Raji (cell line): ENCODE results near the gene DGAT2L6.

Experiments
- POLR2A ChIP-seq: IDR thresholded peaks from 2 replicates; pipeline ENCODE4 v1.6.1; 2011; ENCODE audit warnings: low read depth, low read length, control low read depth; ENCODE audit not compliant: insufficient read depth

DGAT2L6 gene

DNA sequence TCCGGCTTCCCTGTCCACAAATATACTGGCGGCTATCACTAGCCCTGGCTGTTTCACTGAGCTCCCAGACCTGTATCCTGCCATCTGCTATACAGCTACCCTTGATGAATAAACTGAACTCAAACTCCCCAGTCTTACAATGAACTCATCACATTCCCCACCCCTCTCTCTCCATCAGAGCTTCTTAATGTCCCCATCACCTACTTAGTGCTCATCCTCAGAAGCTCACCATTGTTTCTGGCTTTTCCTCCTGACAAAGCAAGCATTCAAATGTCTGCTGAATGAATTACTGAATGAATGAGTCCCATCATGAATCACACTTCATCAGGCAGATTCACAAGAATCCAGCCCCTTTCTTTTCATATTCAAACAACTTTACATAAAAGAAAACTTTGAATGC lies 5.7 kb upstream of the DGAT2L6 start:
- TF ChIP-seq POLR2A, result no peak

DNA sequence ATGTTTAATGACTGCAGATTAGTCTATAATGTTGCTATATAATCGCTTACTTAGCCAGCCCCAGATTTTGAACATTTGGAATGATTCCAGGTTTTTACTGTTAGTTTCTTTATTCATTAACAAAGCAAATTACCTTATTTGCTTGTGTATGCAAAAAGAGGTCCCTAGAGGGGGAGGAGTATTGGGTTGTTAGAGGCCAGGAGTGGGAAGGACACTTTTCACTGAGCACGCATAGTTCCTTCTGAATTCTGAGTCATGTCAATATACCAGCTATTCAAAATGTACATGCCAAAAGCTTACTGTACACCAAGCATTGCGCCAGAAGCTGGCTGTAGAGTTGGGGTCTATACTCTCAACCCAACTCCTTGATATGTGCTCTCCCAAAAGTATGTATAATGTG lies 5.1 kb upstream of the DGAT2L6 start:
- no peak for TF ChIP-seq POLR2A

DNA sequence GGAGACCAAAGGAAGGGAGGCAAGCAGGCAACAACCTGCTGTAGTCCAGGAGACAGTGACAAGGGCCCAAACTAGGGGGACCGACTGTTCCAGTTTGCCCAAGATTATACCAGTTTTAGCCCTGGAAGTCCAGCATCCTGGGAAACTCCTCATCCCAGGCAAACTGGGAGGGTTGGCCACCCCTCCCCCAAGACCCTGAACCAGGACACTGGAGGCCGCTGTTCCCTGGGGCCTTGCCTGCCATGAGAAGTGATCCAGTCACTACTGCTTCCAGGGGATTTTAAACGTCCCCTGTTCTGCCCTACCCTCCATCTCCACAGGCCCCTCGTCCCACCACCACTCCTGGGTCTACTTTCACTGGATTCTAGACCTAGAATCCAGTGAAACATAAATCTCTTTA lies 4.3 kb upstream of the DGAT2L6 start:
- no peak for TF ChIP-seq POLR2A

DNA sequence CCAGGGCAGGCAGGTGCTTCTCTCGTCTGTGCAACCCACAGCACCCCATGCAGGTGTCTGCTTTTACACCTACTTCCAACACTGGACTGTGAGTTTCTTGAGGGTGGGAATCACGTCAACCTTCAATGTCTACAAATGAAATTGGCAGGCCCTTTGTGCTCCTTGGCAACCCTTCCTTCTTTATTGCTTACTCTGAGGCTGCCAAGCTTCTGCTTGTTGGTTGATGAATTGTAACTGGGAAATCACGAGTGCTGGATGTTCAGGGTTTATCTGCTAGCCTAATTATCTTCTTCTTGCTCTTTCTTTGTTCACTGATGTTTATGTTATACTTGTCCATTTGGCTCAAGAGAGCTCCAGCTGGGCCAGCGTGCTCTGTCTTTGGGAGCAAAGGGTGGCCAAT lies 2.5 kb upstream of the DGAT2L6 start:
- no peak for TF ChIP-seq POLR2A

DNA sequence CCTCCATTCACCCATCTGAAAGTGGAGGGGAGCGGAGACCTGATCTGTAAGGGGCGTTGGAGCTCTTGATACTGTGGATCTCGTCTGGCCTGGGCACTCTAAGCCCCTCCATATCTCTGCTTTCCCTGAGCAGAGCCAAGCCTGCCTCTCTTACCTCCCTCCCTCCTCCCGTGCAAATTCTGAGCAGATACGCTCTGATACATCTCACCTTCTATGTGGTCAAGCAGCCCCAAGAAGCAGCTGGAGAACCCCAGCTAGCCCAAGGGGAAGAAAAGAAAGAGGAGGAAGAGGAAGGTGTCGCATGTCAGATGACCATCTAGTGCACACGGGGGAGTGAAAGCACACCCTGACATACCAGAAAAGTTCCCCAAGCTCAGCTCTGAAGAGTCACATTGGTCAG lies 1.9 kb upstream of the DGAT2L6 start:
- TF ChIP-seq POLR2A, result no peak

DNA sequence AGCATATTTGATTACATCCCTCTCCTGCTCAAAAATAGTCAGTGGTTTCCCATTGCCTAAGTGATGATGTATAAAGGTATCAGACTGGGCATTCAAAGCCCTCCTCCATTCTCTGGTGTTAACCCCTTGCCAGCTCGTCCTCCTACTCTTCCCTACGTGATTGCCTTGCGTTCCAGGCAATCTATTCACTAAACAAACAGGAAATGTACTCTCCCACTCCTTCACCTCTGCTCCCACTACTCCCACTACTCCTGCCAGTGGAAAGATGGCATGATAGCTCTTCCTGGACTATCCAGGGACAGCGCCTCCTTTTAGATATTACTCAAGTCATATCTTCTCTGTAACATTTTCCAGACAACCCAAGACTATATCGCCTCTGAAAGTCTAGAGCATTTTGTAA lies 5.8 kb downstream of the DGAT2L6 start:
- TF ChIP-seq POLR2A, result no peak

DNA sequence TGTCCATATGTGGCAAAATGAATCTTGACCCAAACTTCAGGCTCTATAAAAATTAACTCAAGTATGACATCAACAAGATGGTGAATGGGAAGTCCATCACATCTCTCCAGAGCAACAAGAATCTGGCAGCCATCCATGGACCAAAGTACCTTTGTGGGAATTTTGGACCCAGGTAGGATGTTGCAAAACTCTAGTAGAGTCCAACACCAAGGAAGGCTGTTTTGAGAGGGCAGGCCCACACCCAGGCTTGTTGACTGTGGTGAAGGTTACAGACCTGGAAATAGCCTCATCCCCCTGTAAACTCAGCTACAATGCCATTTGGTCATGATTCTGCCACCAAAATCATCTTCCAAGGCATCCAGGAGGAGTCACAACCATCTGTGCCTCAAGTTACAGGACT lies 12.9 kb downstream of the DGAT2L6 start:
- no peak for TF ChIP-seq POLR2A

DNA sequence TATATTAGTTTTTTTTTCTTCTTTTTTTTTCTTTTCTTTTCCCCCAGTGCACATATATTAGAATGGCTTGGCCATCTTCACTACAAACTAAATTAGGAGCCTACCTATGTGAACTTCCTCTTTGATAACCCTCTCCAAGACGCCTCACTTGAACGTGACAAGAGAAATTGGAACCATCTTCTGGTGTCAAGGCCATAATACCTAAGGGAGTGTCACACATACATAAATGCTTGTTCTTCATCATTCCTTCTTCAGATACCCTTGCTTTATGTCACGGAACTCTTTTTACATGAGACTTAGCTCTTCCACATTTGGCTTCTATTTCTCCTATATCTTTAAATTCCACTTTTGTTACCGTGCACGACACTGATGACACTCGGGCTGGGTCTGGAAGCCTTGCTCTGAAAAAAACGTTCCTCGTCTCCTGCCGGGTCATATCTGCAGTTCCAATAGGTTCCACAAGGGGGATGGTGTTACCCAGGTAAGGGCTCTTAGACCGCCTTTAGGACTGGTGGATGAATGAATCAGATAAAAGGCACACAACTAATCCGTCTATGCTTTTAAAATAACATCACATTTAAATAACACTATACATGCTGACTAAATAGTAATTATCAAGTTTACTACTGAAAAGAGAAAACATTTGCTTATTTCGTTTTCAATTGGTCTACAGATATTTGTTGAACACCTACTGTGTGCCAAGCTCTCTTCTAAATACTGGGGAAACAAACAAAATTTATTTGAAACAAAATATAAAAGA lies 19.9 kb downstream of the DGAT2L6 start:
- TF ChIP-seq POLR2A, result no peak

DNA sequence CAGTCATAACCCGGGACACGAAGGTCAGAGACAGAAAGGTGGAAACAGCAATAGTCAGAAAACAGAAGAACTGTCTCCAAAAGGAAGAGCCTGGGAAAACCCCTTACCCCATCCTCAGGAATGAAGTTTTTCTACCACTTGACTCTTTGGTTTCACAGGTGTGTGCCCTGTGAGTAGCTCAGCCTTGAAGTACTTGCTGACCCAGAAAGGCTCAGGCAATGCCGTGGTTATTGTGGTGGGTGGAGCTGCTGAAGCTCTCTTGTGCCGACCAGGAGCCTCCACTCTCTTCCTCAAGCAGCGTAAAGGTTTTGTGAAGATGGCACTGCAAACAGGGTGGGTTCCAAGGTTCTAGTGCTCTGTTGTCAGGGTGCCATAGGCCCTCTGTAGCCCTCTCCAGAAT lies 24.4 kb downstream of the DGAT2L6 start:
- TF ChIP-seq POLR2A, result no peak

DNA sequence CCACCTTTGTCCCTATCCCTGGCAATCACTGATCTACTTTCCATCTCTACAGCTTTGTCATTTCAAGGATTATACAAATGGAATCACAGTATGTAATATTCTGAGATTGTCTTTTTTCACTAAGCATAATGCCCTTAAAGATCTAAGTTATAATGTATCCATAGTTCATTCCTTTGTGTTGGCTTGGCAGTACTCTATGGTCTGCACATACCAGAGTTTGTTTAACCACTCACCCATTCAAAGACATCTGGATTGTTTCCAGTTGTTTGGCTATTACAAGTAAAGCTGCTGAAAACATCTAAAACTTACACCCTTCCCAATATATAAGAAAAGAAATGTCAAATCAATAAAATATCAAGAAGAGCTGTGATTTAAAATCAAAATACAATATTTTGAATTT lies 31.2 kb downstream of the DGAT2L6 start:
- no peak for TF ChIP-seq POLR2A

DNA sequence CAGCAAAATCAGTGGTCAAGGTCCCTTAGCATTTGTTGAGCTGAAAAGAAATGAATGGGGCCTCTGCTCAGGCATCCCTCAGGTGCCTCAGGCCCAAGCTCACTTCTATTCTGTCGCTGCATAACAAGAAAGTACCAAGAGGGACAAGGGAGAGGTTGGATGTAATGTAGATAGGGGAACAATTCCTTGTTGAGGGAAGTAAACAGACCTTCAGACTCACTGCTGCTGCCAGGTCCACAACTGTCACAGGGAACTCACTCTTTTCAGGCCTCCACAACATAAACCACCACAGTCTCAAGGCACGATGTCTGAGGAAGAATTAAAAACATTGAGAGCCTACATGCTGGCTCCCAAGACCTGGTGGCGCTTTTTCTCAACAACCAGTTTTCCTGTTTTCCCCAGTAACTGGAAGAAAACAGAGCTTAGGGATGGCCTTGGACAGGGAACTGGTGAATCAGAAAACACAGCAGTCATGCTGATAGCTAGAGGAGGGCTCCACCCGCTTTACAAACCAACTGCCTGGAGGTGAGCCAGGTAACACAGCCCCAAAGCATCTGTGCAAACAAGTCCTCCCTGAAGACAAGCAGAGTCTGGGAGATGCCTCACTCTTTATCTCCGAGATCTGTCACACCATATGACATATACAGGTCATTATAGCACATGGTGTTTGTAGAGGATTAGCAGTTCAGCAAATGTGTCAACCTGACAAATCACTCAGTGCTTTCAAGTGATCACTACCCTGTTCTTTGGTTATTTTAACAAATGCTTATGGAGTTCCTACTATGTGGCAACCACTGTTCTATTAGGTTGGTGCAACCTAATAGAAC lies 42.9 kb downstream of the DGAT2L6 start:
- no peak for TF ChIP-seq POLR2A

DNA sequence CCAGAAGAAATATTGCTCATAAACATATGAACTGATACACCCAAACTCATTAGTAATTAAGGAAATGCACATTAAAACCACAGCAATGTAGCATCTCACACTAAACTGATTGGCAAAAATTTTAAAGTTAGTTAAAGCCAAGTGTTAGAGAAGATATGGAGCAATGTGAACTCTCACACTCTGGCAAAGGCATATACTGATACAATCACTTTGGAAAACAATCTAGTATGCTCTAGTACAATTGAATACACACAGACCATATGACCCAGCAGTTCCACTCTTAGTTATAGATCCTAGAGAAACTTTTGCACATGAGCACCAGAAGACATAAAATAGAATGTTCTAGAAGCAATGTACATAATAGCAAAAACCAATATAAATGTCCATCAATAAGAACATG lies 48.8 kb downstream of the DGAT2L6 start:
- TF ChIP-seq POLR2A, result no peak

DNA sequence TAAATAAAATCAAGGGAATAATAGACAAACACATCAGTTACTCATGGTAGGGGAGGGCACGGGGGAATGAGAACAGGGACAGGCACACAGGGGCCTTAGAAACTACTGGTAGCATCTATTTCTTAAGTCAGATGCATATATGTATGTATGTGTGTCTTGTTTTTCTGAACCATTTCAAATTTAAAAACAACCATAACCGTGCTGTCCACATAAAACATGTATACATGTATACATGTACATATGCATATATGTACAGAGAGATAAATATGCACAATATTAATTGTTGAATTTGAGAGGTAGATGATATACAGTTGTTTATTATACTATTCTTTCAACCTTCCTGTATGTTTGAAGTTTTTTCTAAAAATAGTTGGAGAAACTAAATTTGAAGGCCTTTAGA lies 49.4 kb downstream of the DGAT2L6 start:
- no peak for TF ChIP-seq POLR2A

DNA sequence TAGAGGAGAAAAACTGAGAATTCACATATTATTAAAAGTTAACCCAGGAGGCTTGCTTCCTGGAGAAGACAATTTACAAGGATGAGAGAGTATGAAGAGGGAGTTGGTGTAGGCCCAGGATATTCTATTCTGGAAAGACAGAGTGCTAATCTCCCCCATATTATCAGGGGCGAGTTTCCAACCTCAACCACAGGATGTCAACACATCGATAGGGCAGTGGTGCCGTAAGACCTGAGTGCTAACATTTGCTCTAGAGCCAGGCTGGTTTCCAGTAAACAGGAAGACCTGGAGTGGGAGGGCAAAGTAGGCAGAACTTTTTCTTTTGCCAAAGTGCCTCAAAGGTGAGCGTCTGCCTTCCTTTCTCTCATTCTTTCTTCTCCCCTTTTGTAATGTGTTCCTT lies 54.4 kb downstream of the DGAT2L6 start:
- TF ChIP-seq POLR2A, result no peak

DNA sequence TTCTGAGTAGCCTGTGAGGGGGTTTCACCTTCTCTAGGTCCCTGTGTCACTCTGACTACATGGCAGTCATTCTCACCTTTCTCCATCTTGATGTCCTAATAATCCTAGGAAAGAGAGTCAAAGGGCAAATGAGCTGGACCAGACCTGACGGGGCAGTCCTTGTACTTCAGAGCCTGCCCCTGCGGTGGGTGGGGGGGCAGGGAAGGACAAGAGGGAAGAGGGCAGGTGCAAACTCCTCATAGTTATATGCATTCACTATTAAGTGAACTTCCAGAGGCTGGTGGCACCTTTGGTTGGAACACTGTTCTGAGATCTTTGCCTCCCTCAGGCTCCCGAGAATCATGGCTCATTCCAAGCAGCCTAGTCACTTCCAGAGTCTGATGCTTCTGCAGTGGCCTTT lies 57.1 kb downstream of the DGAT2L6 start, which contains the start of gene AWAT1:
Gene AWAT1, plus strand, starts transcription at position 301 of the 400 bp plus-strand sequence. Its CDS starts 41 bp downstream, at position 342.
- no peak for TF ChIP-seq POLR2A

DNA sequence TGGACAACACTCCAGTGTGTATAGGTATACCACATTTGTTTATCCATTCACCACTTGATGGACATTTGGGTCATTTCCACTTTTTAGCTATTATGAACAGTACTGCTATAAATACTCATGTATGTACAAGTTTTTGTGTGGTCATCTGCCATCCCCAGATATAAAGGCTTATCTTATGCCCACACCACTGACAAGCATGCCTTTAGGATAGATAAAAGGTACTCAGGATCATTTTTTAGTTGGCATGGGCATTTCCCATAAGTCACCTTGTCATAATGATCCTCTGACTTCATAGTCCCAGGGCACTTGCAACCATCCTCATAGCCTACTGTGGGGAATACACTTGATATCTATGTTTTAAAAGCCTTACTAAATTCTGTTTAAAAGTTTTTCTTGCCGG lies 63.5 kb downstream of the DGAT2L6 start:
- no peak for TF ChIP-seq POLR2A

DNA sequence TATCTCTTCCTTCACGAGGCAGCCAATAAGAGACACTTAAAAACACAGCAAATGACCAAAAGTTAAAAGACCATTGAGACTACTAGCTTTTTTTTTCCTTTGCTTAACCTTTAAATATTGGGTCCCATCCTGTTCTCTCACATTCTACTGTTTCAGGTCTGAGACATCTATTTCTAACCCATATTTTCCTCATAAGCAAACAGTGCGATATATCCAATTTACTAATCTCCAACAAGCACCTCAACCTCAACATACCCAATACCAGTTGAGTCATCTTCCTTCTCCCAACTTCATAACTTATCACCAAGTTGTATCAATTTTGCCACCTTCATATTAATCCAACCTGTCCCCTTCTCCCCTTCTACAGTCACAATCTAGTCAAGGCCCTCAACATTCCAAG lies 64.2 kb downstream of the DGAT2L6 start:
- TF ChIP-seq POLR2A, result no peak

DNA sequence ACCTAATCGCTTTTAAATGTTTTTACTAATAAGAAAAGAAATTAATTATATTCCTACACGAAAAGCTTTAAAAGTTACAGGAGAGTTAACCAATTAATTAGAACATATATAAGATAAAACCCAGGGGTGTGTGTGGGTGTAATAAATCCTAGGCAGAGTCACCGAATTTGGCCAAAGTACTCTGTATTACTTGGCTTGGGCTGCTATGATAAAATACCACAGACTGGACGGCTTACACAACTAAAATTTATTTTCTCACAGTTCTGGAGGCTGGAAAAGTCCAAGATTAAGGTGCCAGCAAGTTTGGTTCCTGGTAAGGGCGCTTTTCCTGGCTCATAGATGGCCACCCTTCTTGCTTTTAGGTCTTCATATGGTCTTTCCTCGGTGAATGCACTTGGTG lies 67.6 kb downstream of the DGAT2L6 start:
- TF ChIP-seq POLR2A, result no peak
